ENCODE results near the gene MYO18A.

DNA sequence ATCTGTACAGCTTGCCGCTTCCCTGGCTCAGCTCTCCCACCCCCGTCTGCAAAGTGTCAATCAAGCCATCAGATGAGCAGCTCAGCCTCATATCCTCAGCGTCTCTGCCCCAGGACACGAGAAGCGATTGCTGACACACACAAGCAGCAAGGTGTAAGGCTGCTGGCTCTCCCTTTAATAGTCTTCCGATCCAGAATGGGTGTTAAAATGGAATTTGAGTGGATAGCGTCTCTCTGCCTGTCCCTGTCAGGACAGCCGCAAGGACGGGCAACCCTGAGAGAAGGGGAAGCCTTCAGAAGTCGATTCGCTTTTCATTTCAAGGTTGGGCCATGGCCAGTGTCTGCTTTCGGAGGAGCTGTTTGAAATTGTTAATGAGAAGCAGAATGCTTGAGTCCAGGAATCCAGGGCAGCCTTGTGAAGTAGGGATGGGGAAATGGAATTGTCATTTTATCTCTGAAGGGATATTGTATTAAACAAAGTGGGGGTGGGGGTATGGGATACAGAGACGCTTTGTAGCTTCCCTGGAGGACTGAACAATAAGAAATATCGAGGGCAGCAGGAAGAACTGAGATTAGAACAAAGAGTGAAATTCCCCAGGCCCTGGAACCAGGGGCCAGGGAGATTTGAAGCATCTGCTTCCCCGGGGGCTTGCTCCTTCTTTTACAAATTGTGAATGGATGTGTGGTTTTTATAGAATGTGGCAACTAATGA lies 142.0 kb downstream of the MYO18A start:
- TF ChIP-seq GATA2 (IDR thresholded peaks at IDR 0.05; ENCODE audit: low read depth, low read length) (no peak; the same call in 1 of the 2 replicates), GATA3 (IDR thresholded peaks at IDR 0.05; ENCODE audit: low read depth, low read length) (no peak)

All from SH-SY5Y (cell line).